Dendritic cell treated with granulocyte-macrophage colony-stimulating factor and Interleukin-4, amounts not matched to agents 40 ng/mL and 50 ng/mL, for 4 days (primary cell): ENCODE measurements around the gene CIROP.

ENCODE experiments used
- H3K27ac Mint-ChIP-seq: one replicate; pipeline ENCODE4 v1.8.0; 2022; ENCODE audit warnings: mild to moderate bottlenecking, mixed read lengths
- H3K27me3 Mint-ChIP-seq: one replicate; pipeline ENCODE4 v1.8.0; 2022; ENCODE audit warnings: mild to moderate bottlenecking, mixed read lengths
- H3K36me3 Mint-ChIP-seq: one replicate; pipeline ENCODE4 v1.8.0; 2022; ENCODE audit warnings: low read depth, mixed read lengths
- H3K4me1 Mint-ChIP-seq: one replicate; pipeline ENCODE4 v1.8.0; 2022; ENCODE audit warnings: low read depth, mixed read lengths
- H3K4me3 Mint-ChIP-seq: one replicate; pipeline ENCODE4 v1.8.0; 2022; ENCODE audit warnings: mild to moderate bottlenecking, moderate library complexity, mixed read lengths
- H3K9me3 Mint-ChIP-seq: one replicate; pipeline ENCODE4 v1.8.0; 2022; ENCODE audit warnings: mixed read lengths
- intact Hi-C: fragments of 100-400 bp; cut with micrococcal nuclease; formaldehyde crosslinking; loops from one replicate; pipeline ENCODE4 v1.15.0; 2022

Gene CIROP

GRCh38 chr14:23055621-23056144, 49.1 kb downstream of the CIROP start:
- H3K27ac Mint-ChIP-seq = no peak overlapping the region
- H3K9me3 Mint-ChIP-seq = no peaks in the 10 kb centered on the region
- H3K27me3 Mint-ChIP-seq = peaks cover 22% of the 10 kb centered on the region
- H3K4me1 Mint-ChIP-seq = peaks cover 37% of the 10 kb centered on the region
- intact Hi-C loops = no loop called here
- H3K36me3 Mint-ChIP-seq = peaks cover 26% of the 10 kb centered on the region
- H3K4me3 Mint-ChIP-seq = no peak overlapping the region

DNA sequence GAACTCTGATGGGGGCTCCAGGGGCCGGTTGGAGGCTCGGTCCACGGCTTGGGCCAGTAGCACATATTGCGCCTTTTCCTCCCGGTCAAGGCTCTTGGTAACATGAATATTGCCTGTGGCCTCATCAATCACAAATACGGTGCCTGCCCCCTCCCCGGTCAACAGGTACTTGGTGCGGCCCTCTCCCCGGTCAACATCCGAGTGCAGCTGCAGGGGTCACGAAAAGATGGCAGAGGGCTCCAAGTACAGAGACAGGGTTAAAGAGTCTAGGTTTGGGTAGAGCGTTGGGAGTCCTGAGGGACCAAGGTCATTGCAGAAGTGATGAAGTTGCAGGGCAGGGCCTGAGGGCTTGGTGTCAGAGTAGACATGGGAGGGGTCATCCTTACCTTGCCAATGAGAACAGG, 49.6 kb downstream of the CIROP start:
- Mint-ChIP-seq H3K9me3 (no peaks in the 10 kb centered on the region), H3K36me3 (peaks cover 21% of the 10 kb centered on the region), H3K27ac (no peak overlapping the region), H3K27me3 (peaks cover 22% of the 10 kb centered on the region), H3K4me1 (peaks cover 38% of the 10 kb centered on the region), H3K4me3 (no peak overlapping the region)
- intact Hi-C loops = no loop called here

- Mint-ChIP-seq H3K27me3 (peaks cover 22% of the 10 kb centered on the region), H3K4me1 (peaks cover 36% of the 10 kb centered on the region), H3K9me3 (no peaks in the 10 kb centered on the region), H3K4me3 (no peak overlapping the region), H3K36me3 (peaks cover 12% of the 10 kb centered on the region), H3K27ac (no peak overlapping the region)
- intact Hi-C loops = no loop called here
Measured at GRCh38 chr14:23054000-23054811, 50.6 kb downstream of the CIROP start.

- Mint-ChIP-seq H3K27me3 (peaks cover 22% of the 10 kb centered on the region), H3K4me1 (peaks cover 32% of the 10 kb centered on the region), H3K27ac (no peak overlapping the region), H3K36me3 (peaks cover 4% of the 10 kb centered on the region), H3K4me3 (no peak overlapping the region), H3K9me3 (no peaks in the 10 kb centered on the region)
- intact Hi-C loops = no loop called here
Measured at GRCh38 chr14:23053426-23053825, 51.4 kb downstream of the CIROP start.

DNA sequence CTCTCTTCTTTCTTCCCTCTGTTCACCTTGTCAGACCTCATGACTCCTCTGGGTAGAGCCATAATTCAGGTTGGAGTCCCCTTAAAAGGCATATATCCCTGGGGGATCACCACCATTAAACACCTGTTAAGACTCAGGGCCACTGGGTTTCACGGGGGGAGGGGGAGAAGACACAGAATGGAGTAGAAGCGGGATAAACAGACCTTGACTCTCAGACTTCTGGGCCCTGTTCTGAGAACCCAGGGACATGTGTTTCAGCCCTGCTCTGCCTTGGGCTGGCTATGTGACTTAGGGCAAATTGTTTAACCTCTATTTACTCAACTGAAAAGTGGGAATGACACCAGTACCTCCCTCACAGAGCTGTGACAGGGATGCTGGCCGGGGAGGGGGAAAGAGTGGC, 52.1 kb downstream of the CIROP start:
- Mint-ChIP-seq H3K4me3 (no peak overlapping the region), H3K27me3 (peaks cover 22% of the 10 kb centered on the region), H3K4me1 (peaks cover 25% of the 10 kb centered on the region), H3K9me3 (no peaks in the 10 kb centered on the region), H3K27ac (no peak overlapping the region), H3K36me3 (no peaks in the 10 kb centered on the region)
- intact Hi-C loops = no loop called here

DNA sequence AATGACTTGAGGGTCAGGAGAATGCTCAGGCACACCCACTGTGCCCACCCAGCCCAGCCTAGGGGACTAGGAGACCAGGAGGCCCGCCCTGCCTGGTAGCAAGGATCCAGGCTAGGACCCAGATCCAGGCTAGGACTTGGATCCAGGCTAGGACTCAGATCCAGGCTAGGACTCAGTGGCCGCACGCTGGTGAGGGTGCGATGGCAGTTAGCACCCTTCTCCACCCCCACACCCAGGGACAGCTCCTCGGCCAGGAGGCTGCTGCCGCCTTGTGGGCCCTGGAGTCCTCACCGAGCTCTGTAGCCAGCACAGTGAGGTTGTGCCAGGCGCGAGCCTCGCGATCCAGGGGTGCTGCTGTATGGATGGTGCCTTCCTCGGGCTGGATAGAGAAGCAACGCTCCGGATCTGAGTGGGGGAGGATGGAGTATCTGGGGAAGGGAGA, 52.6 kb downstream of the CIROP start:
- Mint-ChIP-seq H3K4me3 (no peak overlapping the region), H3K4me1 (peaks cover 24% of the 10 kb centered on the region), H3K9me3 (no peaks in the 10 kb centered on the region), H3K27ac (no peak overlapping the region), H3K27me3 (peaks cover 27% of the 10 kb centered on the region), H3K36me3 (no peaks in the 10 kb centered on the region)
- intact Hi-C loops = no loop called here

DNA sequence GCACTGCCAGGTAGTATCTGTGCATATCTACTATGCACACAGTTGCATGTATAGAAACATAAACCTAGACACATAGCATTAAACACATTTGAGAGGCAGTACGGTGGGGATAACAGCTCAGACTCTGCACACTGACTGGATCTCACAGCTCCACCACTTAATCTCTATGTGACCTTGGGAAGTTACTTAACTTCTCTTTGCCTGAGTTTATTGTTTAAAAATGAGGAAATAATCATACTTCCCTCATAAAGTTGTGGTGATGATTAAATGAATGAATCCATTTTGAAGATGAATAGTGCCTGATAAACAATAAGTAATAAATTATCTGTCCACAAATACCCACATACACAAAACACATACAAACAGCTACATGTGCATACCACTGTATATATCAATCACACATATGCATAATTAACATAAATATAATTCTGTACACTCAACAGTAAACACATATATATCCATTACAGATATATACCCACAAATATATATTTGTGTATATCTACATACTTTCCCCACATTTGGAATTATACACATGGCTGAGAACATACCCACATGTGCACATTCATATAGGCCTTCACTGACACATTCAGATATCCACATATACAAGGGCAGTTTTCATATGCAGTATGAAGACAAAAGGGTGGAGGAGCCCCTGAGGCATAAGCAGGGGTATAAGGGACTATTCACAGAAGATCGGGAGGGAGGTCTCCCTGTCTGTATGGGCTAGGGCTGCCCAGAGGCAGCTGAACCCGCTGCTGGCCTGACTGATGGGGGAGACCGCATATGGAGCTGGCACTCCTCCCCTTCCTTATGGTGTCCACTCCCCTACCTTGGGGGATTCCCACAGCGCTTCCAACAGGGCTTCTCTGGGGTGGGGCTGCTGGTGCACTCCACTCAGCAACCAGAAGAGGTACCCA, 53.4 kb downstream of the CIROP start:
- Mint-ChIP-seq H3K4me1 (peaks cover 16% of the 10 kb centered on the region), H3K27ac (no peak overlapping the region), H3K4me3 (no peak overlapping the region), H3K9me3 (no peaks in the 10 kb centered on the region), H3K36me3 (no peaks in the 10 kb centered on the region), H3K27me3 (peaks cover 24% of the 10 kb centered on the region)
- intact Hi-C loops = no loop called here
